ENCODE results near the gene RNF175.

The RNF175 gene

GRCh38 chr4:153765894-153766293 lies 6.1 kb upstream of the RNF175 start:
- no peak for DNase-seq (ENCODE audit: insufficient read length, low spot score)
- no peak for FAIRE-seq
- no peak for TF ChIP-seq CTCF (IDR thresholded peaks at IDR 0.05; ENCODE audit: insufficient read depth, missing control alignments)

DNA sequence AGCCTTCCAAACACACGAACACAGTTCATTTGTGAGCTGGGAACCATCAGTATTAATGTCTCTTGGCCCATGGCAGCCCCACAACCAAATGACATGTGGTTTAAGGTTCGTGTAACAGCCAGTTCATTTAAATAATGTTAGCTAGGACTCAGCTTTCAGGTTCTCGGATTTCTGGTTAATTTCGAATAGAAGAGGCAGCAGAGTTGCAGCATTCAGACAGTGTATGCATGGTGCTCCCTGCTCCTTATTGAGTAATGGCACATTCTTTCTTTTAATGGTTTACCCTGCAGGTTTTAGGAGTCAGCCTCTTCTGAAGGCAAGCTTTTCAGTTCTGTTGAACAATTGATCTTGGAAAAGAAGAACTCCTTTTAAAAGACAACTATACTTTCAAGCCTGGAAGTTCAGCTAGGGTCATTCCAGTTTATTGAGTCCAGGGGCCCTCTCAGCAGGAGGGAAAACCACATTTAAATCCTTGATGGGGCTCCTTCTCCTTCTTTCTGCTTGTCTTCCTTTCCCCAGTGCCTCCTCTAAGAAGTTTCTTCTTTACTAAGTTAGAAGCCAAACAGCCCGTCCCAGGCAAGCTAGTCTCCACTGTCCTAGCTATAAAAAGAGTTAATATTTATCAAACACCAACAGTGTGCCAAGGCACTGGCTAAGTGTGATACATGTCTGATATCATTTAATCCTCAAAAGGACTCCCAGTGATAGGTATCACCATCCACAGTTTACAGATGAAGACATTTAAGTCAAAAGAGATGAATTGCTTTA lies 5.0 kb upstream of the RNF175 start:
- DNase-seq (ENCODE audit: insufficient read length, low spot score) = no peak
- TF ChIP-seq CTCF (IDR thresholded peaks at IDR 0.05; ENCODE audit: insufficient read depth, missing control alignments) = no peak

DNA sequence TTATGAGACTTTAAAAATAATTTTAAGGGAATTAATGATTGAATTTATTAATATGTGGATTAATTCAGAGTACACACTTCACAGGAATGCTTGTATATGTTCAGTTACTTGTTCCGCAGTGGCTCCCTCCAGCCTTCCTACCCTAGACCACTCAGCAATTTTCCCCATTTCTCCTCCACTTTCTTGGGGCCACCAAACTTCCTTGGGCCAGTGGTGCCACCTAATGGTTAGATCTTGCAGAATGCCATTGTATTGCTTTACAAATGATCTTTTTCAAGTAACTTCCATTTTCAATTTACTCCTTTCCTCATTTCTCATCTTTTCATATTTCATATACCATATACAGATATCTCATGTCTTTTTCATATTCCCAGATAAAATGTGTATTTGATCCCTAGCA lies 3.6 kb upstream of the RNF175 start:
- peak; percentile 24 for TF ChIP-seq CTCF (IDR thresholded peaks at IDR 0.05; ENCODE audit: insufficient read depth, missing control alignments)
- DNase-seq (ENCODE audit: insufficient read length, low spot score) (no peak), FAIRE-seq (no peak)

More for the DNA sequence above, 5.0 kb upstream of the RNF175 start:
- FAIRE-seq = no peak

DNA sequence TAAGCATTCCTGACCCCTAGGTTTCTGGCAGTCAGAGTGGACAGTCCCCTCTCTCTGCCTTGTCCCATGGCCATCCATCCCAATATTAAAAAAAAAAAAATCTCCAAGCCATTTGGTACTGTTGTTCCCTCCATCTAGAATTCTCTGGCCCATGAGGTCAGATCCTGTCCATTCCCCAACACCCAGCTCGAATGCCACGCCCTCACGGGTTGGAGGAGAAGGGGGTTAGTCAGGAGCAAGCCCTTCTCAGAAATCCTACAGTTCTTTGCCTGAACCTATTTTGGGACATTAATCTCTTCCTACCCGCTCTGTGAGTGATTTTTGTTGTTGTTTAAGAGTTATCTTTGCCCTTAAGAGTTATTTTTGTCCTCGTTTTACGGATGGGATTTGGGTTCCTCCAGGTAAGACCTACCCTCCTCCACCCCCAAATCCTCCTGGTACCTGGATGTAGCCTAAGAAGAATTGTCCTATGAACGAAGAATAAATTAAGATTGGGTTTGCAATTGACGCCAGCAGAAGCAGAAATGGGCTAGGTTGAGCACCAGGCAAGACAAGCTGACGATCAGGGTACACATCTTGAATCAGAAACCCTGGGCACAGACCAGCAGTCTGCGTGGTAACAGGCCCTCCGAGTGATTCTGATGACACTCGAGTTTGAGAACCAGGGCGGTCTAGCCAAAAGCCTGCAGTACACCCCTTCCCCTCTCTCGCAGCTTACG lies 977 bp downstream of the RNF175 start:
- no peak for FAIRE-seq
- TF ChIP-seq CTCF (IDR thresholded peaks at IDR 0.05; ENCODE audit: insufficient read depth, missing control alignments) = no peak
- no peak for DNase-seq (ENCODE audit: insufficient read length, low spot score)

- no peak for TF ChIP-seq CTCF (IDR thresholded peaks at IDR 0.05; ENCODE audit: insufficient read depth, missing control alignments)
- no peak for DNase-seq (ENCODE audit: insufficient read length, low spot score)
- FAIRE-seq = no peak
Observed at GRCh38 chr4:153758136-153758535, 1.7 kb downstream of the RNF175 start.

DNA sequence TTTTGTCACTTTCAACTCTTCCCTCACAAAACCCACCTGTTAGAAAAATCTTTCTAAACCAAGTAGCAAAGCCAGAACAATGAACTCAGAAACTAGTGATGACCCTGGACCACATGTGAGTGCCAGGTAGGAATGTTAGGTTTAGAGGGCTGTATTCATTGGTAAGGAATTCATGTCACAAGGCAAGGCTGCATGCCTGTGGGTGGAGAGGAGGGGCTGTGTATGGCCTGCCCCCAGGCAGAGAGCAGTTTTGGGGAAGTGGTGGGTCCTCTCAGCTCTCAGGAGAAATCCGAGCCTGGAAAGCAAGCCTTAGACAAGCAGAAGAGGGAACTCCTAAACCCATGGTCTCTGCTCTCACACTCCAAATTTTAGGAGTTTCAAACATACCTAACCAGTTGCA lies 2.4 kb downstream of the RNF175 start:
- FAIRE-seq (no peak), DNase-seq (ENCODE audit: insufficient read length, low spot score) (no peak)
- TF ChIP-seq CTCF (IDR thresholded peaks at IDR 0.05; ENCODE audit: insufficient read depth, missing control alignments) = no peak

DNA sequence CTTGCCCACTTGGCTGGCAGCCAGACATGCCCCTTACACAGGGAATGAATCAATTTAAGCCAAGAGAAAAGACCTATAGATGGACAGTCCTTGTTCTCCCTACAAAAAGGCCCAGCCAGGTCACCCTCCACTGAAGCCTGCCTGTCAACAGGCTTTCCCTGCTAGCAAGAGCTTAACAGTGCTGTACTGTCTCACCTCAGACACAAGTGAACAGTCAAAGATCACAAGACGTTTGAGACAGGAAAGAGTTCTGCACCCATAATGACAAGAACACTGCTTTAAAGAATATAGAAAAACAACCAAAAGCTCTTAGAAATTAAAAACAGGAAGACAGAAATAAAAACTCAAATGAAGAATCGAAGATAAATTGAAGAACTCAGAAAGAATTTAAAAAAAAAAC lies 4.6 kb downstream of the RNF175 start:
- FAIRE-seq (no peak), DNase-seq (ENCODE audit: insufficient read length, low spot score) (no peak)
- TF ChIP-seq CTCF (IDR thresholded peaks at IDR 0.05; ENCODE audit: insufficient read depth, missing control alignments) = no peak

All from D721Med (cell line).